OCI-LY7 (cell line): ENCODE measurements around the gene MAPKAPK5. TPM values are rescaled to one million over a fixed set of nuclear protein-coding genes. Genes with fewer than 3 reads are reported as not detected.
"Not testable (repeated sequence)": the region's sequence is repeated elsewhere in the genome, so short reads cannot be mapped to it uniquely, and the experiment has no call there.

Source experiments
- BruUV-seq: library from RNA; stranded (reverse); fragments of 400-500 nt; replicated peaks from 2 replicates; lab custom pipeline; 2021; lab: Mats Ljungman, UMichigan
- CTCF ChIA-PET: fragments of 300-600 bp; sonication (Branson Sonifier 250); formaldehyde crosslinking; loops from one replicate; lab custom pipeline; 2022; ENCODE audit warnings: antibody characterized with exemption; ENCODE audit not compliant: unreplicated experiment; lab: Charles Lee
- POLR2A ChIA-PET: fragments of 300-600 bp; sonication (Branson Sonifier 250); formaldehyde crosslinking; loops from one replicate; lab custom pipeline; 2022; ENCODE audit warnings: antibody characterized with exemption; lab: Charles Lee
- DNase-seq: peaks from one replicate; pipeline ENCODE4 v3.0.0-alpha.2; 2015; ENCODE audit warnings: low spot score
- H2AFZ ChIP-seq: fragments of 200-600 bp; sonication (generic), shearing (Covaris generic); 2 replicates; pipeline ENCODE4 v1.6.1; 2014; ENCODE audit warnings: mild to moderate bottlenecking, antibody characterized with exemption, low read length, moderate library complexity
- H3K27ac ChIP-seq: fragments of 200-600 bp; sonication (generic); 2 replicates; pipeline ENCODE4 v1.5.1; 2014; ENCODE audit warnings: mixed run types, low read depth, mild to moderate bottlenecking, moderate library complexity, low read length, inconsistent platforms; ENCODE audit not compliant: poor library complexity, severe bottlenecking
- H3K36me3 ChIP-seq: fragments of 200-600 bp; sonication (generic); 2 replicates; pipeline ENCODE4 v1.6.1; 2014; ENCODE audit warnings: mild to moderate bottlenecking, antibody characterized with exemption, low read length, moderate library complexity, mixed read lengths; ENCODE audit not compliant: insufficient read depth
- H3K4me1 ChIP-seq: fragments of 200-600 bp; sonication (generic); 2 replicates; pipeline ENCODE4 v1.5.1; 2014; ENCODE audit warnings: mild to moderate bottlenecking, low read length; ENCODE audit not compliant: insufficient read depth, poor library complexity, severe bottlenecking
- H3K4me2 ChIP-seq: fragments of 200-600 bp; sonication (generic); 2 replicates; pipeline ENCODE4 v1.6.1; 2014; ENCODE audit warnings: mild to moderate bottlenecking, low read length
- H3K4me3 ChIP-seq: fragments of 200-600 bp; sonication (generic); 2 replicates; pipeline ENCODE4 v1.5.1; 2014; ENCODE audit warnings: mild to moderate bottlenecking, low read depth, low read length; ENCODE audit not compliant: poor library complexity, severe bottlenecking
- H3K79me2 ChIP-seq: fragments of 200-600 bp; sonication (generic); 2 replicates; pipeline ENCODE4 v1.6.1; 2016; ENCODE audit warnings: low read depth, mild to moderate bottlenecking, low read length, moderate library complexity, mixed read lengths; ENCODE audit not compliant: insufficient read depth
- H3K9me2 ChIP-seq: fragments of 200-600 bp; sonication (generic); 2 replicates; pipeline ENCODE4 v1.6.1; 2016; ENCODE audit warnings: mild to moderate bottlenecking, low read length, mixed read lengths; ENCODE audit not compliant: insufficient read depth
- H3K9me3 ChIP-seq: fragments of 200-600 bp; sonication (generic); 2 replicates; pipeline ENCODE4 v1.6.1; 2014; ENCODE audit warnings: mild to moderate bottlenecking, mixed run types, low read length, mixed read lengths
- H4K20me1 ChIP-seq: fragments of 200-600 bp; sonication (generic); 2 replicates; pipeline ENCODE4 v1.6.1; 2014; ENCODE audit warnings: mild to moderate bottlenecking, antibody characterized with exemption, low read length, moderate library complexity, mixed read lengths; ENCODE audit not compliant: insufficient read depth
- CTCF ChIP-seq: fragments of 200-600 bp; sonication (generic); conservative IDR thresholded peaks from 2 replicates; pipeline ENCODE4 v1.5.1; 2014; ENCODE audit warnings: mild to moderate bottlenecking, antibody characterized with exemption, low read length, moderate library complexity, mixed read lengths
- EZH2phosphoT487 ChIP-seq: fragments of 200-600 bp; sonication (generic); IDR thresholded peaks from 2 replicates; pipeline ENCODE4 v1.6.1; 2018; ENCODE audit warnings: low read depth, borderline replicate concordance, mild to moderate bottlenecking, mixed run types, antibody characterized with exemption, low read length, moderate library complexity, mixed read lengths
- intact Hi-C: fragments of 100-400 bp; cut with micrococcal nuclease; formaldehyde crosslinking; loops from one replicate; pipeline ENCODE4 v1.10.0; 2022; ENCODE audit not compliant: unreplicated experiment
- total RNA-seq, 2 experiments: library from RNA; depleted of rRNA in 1 of 2; stranded (reverse); fragments of >200 nt in 1 of 2; shearing (Covaris generic) in 1 of 2; gene quantifications; 2 replicates each; pipeline ENCODE4 v1.2.3, GENCODE V29; 2014 to 2022

Gene MAPKAPK5
- total RNA-seq, 2 experiments from 2014 or later: 74.6 to 83.5 TPM

GRCh38 chr12:111818340-111818739 is 23.7 kb upstream of the MAPKAPK5 start:
- intact Hi-C loops: no loop called here
- no peak overlapping the region for H3K4me2 ChIP-seq
- no peak for DNase-seq
- H3K27ac ChIP-seq: no peak overlapping the region
- H3K36me3 ChIP-seq: no peaks in the 10 kb centered on the region
- no peak overlapping the region for H2AFZ ChIP-seq
- ChIA-PET CTCF (no interaction called here), POLR2A (no interaction called here)
- H3K79me2 ChIP-seq: no peaks in the 10 kb centered on the region
- H3K9me3 ChIP-seq: no peaks in the 10 kb centered on the region; the same call in 1 of the 2 replicates
- no peaks in the 10 kb centered on the region for H3K9me2 ChIP-seq
- H3K4me3 ChIP-seq: no peak overlapping the region
- no peak for TF ChIP-seq CTCF
- TF ChIP-seq EZH2phosphoT487: no peak
- H4K20me1 ChIP-seq: no peaks in the 10 kb centered on the region
- no TSS peak for BruUV-seq
- H3K4me1 ChIP-seq: peaks cover 22% of the 10 kb centered on the region

DNA sequence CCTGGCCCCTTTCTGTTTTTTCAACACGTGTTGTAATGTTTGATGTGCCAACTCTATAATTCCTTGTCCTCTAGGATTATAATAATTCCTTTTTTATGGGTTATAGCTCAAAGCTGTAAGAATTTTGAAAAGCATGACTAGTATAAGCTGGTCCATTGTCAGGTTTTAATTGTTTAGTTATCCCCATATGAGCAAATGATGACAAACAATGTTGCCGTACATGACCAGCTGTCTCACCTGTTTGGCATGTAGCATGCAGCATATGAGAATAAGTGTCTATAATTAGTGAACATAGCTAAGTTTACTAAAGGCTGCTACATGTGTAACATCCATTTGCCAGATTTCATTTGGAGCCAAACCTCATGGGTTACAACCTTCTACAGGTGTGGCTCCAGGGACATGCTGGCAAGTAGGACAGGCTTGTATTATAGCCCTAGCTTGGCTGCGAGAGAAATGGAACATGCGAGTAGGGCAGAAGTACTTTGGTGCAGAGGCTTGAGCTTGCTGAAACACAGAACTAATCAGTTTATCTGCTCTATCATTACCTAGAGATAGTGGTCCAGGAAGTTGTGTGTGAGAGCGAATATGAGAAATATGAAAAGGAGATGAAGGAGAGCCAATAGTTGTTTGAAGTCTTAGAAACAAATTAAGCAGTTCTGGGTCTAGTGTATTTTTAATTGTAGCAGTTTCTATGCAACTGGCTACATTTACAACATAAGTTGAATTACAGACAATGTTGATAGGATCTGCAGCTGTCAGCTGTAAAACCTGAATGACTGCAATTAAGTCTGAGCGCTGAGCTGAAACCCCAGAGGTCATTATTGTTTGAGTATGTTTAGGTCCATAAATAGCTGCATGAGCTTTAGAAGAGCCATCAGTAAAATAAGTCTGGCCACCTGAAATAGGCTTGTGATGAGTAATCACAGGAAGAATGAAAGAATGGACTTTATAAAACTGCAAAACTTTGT is 22.6 kb upstream of the MAPKAPK5 start:
- ChIA-PET CTCF (interaction anchor here (0.6 kb wide), 1 partner anchor 184 kb away, joined by 3 read pairs; no protein-coding TSS in a partner anchor), POLR2A (interaction anchor here (0.6 to 0.8 kb wide), 5 partner anchors 8 to 167 kb away, joined by 3 to 5 read pairs (median 3); partner anchors contain the start of gene MAPKAPK5)
- Histone ChIP-seq H3K4me1 (peaks cover 32% of the 10 kb centered on the region), H3K79me2 (no peaks in the 10 kb centered on the region), H3K9me3 (no peaks in the 10 kb centered on the region; the same call in 1 of the 2 replicates), H3K9me2 (no peaks in the 10 kb centered on the region), H3K27ac (peak overlapping the region; percentile 60), H3K4me2 (peak overlapping the region; percentile 33), H2AFZ (peak overlapping the region; percentile 12; the same call in 1 of the 2 replicates), H4K20me1 (no peaks in the 10 kb centered on the region), H3K36me3 (no peaks in the 10 kb centered on the region), H3K4me3 (no peak overlapping the region)
- intact Hi-C loops: no loop called here
- TF ChIP-seq CTCF: no peak
- no peak for TF ChIP-seq EZH2phosphoT487
- peak; percentile 59 for DNase-seq
- BruUV-seq: no TSS peak

DNA sequence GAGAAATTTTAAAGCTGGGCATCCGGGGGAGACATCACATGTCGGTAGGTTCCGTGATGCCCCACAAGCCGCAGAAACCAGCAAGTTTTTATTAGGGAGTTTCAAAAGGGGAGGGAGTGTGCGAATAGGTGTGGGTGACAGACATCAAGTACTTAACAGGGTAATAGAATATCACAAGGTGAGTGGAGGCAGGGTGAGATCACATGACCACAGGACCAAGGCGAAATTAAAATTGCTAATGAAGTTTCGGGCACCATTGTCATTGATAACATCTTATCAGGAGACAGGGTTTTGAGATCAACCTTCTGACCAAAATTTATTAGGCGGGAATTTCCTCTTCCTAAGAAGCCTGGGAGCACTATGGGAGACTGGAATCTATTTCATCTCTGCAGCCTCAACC is 21.2 kb upstream of the MAPKAPK5 start:
- H2AFZ ChIP-seq, intact Hi-C loops, H3K79me2 ChIP-seq, BruUV-seq, H3K27ac ChIP-seq, H4K20me1 ChIP-seq, H3K36me3 ChIP-seq, H3K4me3 ChIP-seq, H3K4me2 ChIP-seq, H3K9me3 ChIP-seq, CTCF ChIA-PET, DNase-seq, H3K9me2 ChIP-seq, POLR2A ChIA-PET: not testable (repeated sequence)
- peaks cover 32% of the 10 kb centered on the region for H3K4me1 ChIP-seq
